ENCODE measurements around the gene COL21A1. TPM values are rescaled to one million over a fixed set of nuclear protein-coding genes. Genes with fewer than 3 reads are reported as not detected.
A peak's percentile ranks its signal among the peaks of the same experiment; 100 is the strongest.

Gene COL21A1
- polyA plus RNA-seq = 9.9 TPM
- long read RNA-seq, donor 1 = 0 reads
- long read RNA-seq, donor 2 = 0 reads
- long read RNA-seq, donor 3, partial matches to known transcripts = 0 of 1 reads
- long read RNA-seq, donor 3, other reads (novel, unspliced or antisense) = 0 of 1 reads
- long read RNA-seq, donor 4, partial matches to known transcripts = 0 of 1 reads
- long read RNA-seq, donor 4, other reads (novel, unspliced or antisense) = 0 of 1 reads
- long read RNA-seq, donor 5, partial matches to known transcripts = 0 of 1 reads
- long read RNA-seq, donor 5, other reads (novel, unspliced or antisense) = 0 of 1 reads
- long read RNA-seq, donor 6, partial matches to known transcripts = 0 of 1 reads
- long read RNA-seq, donor 6, other reads (novel, unspliced or antisense) = 0 of 1 reads
- long read RNA-seq, donor 7 = 0 reads
- long read RNA-seq, donor 8 = 0 reads
- long read RNA-seq, donor 9 = 0 reads
- long read RNA-seq, donor 10 = 0 reads
- long read RNA-seq, donor 11 = 0 reads

DNA sequence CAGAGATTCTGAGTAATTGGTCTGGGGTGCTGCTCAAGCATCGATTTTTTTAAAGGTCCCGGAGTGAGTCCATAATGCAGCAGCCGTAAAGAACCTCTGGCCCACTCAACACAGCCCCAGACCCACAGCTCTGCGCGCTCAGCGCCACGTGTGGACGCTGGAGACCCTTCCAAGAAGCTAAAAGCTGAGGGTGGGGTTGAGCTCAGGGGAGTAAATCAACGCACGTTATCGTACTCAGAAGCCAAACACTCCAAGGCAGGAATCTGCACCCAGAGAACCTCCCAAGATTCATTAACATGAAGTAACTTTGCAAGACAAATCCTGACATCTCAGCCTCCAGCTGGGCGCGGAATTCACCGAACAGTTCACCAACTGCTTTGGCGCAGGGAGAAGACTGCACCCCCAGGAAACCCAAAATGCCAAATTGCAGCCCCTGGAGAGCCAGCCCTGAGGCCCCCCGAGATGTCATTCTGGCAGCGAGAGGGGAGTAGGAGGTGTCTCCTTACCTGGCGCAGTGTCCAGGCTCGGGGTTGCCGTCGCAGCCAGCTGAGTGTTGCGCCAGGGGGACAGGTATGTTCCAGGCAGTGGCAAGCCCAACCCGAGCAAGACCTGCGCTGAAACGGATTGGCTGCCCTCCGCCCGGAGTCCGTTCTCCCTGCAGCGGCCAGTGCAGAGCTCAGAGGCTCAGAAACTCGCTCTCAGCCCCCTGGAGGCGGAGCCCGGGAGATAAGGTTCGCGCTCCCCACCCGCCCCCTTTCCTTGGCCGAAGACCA lies at the start of gene COL21A1:
Gene COL21A1 (minus strand): TSS at position 700 of the 773 bp plus-strand sequence. CDS start 64,962 bp downstream, outside the sequence.
- Histone ChIP-seq H3K36me3 (ENCODE audit: control insufficient read depth, insufficient read depth, low read length) (no peaks in the 10 kb centered on the region), H3K4me1 (ENCODE audit: control insufficient read depth, insufficient read depth, low read length) (no peaks in the 10 kb centered on the region), H3K4me3 (ENCODE audit: low read length) (peak within 1 kb of the TSS; percentile 44), H3K27me3 (ENCODE audit: control insufficient read depth, insufficient read depth, low read length) (peaks cover 21% of the 10 kb centered on the region), H3K9me3 (ENCODE audit: control insufficient read depth, low read depth, low read length) (no peaks in the 10 kb centered on the region), H3K27ac (ENCODE audit: low read length) (no peak within 1 kb of the TSS)
- WGBS (ENCODE audit: insufficient coverage, low lambda C conversion rate) = no CpG with 5 or more reads among the region's 36 CpGs
- DNase-seq = peak in 1 of 2 donors; percentile 33

DNA sequence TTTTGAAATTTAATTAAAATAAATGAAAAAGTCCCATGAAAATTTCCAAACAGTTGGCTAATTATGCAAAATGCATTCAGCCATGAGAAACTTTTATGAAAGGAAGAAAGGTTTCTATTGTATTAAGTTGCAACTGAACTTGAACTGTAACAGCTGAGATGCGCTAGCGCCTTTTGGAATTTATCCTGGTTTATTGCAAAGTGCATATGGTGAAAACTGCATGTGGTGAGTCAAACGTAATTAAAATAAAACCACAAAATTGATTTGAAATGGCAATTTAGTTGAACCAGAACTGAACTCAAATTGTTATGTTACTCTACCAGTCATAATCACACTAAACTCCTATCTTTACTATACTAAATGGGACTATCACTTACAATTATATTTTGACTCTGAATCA lies 46.4 kb upstream of the COL21A1 start:
- Histone ChIP-seq H3K9me3 (ENCODE audit: control insufficient read depth, low read depth, low read length) (no peaks in the 10 kb centered on the region), H3K4me1 (ENCODE audit: control insufficient read depth, insufficient read depth, low read length) (no peaks in the 10 kb centered on the region), H3K27ac (ENCODE audit: low read length) (no peak overlapping the region), H3K4me3 (ENCODE audit: low read length) (no peak overlapping the region), H3K27me3 (ENCODE audit: control insufficient read depth, insufficient read depth, low read length) (no peaks in the 10 kb centered on the region), H3K36me3 (ENCODE audit: control insufficient read depth, insufficient read depth, low read length) (no peaks in the 10 kb centered on the region)
- 100% methylated on average over 2 of the region's 3 CpGs for WGBS (ENCODE audit: insufficient coverage, low lambda C conversion rate)
- DNase-seq = no peak

DNA sequence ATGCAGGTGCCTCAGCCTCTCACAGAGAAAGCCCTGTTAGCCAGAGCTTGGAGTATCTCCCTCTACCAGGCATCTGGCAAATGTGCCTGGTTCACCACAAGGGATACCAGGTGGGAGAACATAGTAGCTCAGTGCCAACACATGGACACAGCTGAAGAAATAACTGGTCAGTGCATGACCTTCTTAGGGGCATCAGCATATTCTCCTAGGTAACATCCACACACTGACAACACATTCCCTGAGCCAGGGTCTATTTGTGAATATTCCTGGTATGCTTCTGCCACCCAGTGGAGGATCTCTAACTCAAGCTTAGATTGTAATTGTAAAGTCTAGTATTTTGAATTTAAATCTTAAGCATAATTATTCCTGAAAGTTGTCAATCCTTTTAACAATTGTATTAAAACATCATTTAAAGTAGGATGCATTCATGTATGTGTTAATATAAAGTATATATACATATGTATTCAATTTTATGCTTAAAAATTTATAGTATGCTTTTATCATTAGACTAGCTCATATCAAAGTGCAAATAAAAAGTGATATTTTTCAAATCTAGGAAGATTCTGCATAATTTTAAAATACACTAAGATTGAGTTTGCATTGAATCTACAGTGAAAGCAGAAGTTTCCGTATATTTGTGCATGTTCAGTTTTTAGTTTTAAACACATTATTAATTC lies 45.3 kb upstream of the COL21A1 start:
- H3K4me1 ChIP-seq (ENCODE audit: control insufficient read depth, insufficient read depth, low read length) = no peaks in the 10 kb centered on the region
- no peak overlapping the region for H3K27ac ChIP-seq (ENCODE audit: low read length)
- WGBS (ENCODE audit: insufficient coverage, low lambda C conversion rate) = 80% methylated on average over 1 of the region's 1 CpG
- no peaks in the 10 kb centered on the region for H3K9me3 ChIP-seq (ENCODE audit: control insufficient read depth, low read depth, low read length)
- no peaks in the 10 kb centered on the region for H3K36me3 ChIP-seq (ENCODE audit: control insufficient read depth, insufficient read depth, low read length)
- no peaks in the 10 kb centered on the region for H3K27me3 ChIP-seq (ENCODE audit: control insufficient read depth, insufficient read depth, low read length)
- no peak overlapping the region for H3K4me3 ChIP-seq (ENCODE audit: low read length)
- peak; percentile 32 for DNase-seq

DNA sequence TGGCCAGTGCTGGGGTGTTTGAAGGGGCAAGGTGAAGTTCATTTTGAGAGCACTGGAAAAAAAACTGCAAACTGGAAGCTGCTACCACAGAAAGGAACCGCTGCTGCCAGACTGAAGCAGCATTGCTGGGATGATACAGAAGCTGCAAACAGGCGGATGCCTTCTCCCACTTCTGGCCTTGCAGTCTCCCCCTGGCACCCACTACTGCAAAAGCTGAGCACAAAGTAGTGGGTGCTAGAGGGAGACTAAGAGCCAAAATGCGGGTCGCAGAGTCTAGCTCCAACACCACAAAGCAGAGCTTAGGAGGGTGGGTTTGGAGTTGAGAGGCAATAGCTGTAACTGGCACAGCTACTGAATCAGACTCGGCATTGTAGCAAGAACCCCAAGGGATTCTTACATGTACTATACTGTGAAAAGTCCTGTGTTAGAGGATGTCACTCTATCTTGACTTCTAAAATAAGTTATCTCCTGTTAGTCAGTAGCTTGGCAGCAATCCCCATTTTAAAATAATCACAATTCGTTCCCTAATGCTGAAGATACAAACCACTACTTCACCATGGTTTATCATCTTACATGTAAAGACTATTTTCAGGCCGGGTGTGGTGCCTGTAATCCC lies 44.0 kb upstream of the COL21A1 start:
- Histone ChIP-seq H3K27ac (ENCODE audit: low read length) (no peak overlapping the region), H3K27me3 (ENCODE audit: control insufficient read depth, insufficient read depth, low read length) (no peaks in the 10 kb centered on the region), H3K36me3 (ENCODE audit: control insufficient read depth, insufficient read depth, low read length) (no peaks in the 10 kb centered on the region), H3K4me1 (ENCODE audit: control insufficient read depth, insufficient read depth, low read length) (no peaks in the 10 kb centered on the region), H3K4me3 (ENCODE audit: low read length) (no peak overlapping the region), H3K9me3 (ENCODE audit: control insufficient read depth, low read depth, low read length) (no peaks in the 10 kb centered on the region)
- WGBS (ENCODE audit: insufficient coverage, low lambda C conversion rate) = 80% methylated on average over 1 of the region's 7 CpGs
- no peak for DNase-seq

DNA sequence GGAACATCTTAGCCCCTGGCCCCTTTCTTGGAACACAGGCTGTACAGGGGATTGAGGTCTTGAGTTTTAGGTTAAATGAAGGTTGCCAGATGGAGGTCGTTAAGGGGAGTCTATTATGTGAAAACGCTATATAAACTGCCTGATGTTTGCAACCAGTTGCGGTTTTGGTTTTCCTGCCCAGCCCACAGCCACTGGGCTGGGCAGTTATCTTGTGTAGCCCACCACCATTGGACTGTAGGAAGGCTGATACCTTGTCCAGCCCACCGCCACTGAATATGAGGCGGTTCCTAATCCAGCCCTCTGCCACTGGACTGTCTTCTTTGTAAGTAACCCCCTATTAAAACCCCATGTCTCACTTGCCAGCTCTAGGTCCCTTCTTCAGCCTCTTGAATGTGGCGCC lies 42.3 kb upstream of the COL21A1 start:
- no peaks in the 10 kb centered on the region for H3K9me3 ChIP-seq (ENCODE audit: control insufficient read depth, low read depth, low read length)
- H3K27me3 ChIP-seq (ENCODE audit: control insufficient read depth, insufficient read depth, low read length) = no peaks in the 10 kb centered on the region
- H3K27ac ChIP-seq (ENCODE audit: low read length) = no peak overlapping the region
- no peak for DNase-seq
- WGBS (ENCODE audit: insufficient coverage, low lambda C conversion rate) = no CpG with 5 or more reads among the region's 6 CpGs
- no peak overlapping the region for H3K4me3 ChIP-seq (ENCODE audit: low read length)
- H3K36me3 ChIP-seq (ENCODE audit: control insufficient read depth, insufficient read depth, low read length) = no peaks in the 10 kb centered on the region
- H3K4me1 ChIP-seq (ENCODE audit: control insufficient read depth, insufficient read depth, low read length) = no peaks in the 10 kb centered on the region

DNA sequence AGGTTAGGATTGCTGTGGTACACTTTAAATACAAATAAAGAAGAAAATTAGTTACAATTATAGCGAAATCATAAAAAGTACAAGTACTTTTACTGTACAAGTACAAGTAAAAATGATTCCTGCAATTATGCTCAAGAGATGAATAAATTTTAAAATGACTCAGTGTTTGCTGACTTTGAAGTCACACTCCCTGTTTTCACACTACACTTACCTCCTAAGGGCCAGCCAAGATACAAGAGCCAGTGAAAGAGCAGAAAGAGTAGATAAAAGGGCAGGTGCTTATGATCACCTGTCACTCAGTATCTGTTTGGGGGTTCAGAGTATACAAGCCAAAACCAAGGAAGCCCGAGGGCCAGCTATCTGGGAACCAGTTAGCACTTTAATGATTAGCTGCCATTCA lies 41.0 kb upstream of the COL21A1 start:
- Histone ChIP-seq H3K27me3 (ENCODE audit: control insufficient read depth, insufficient read depth, low read length) (no peaks in the 10 kb centered on the region), H3K4me3 (ENCODE audit: low read length) (no peak overlapping the region), H3K36me3 (ENCODE audit: control insufficient read depth, insufficient read depth, low read length) (no peaks in the 10 kb centered on the region), H3K27ac (ENCODE audit: low read length) (no peak overlapping the region), H3K9me3 (ENCODE audit: control insufficient read depth, low read depth, low read length) (no peaks in the 10 kb centered on the region), H3K4me1 (ENCODE audit: control insufficient read depth, insufficient read depth, low read length) (no peaks in the 10 kb centered on the region)
- DNase-seq = no peak
- WGBS (ENCODE audit: insufficient coverage, low lambda C conversion rate) = no CpG with 5 or more reads among the region's 2 CpGs

DNA sequence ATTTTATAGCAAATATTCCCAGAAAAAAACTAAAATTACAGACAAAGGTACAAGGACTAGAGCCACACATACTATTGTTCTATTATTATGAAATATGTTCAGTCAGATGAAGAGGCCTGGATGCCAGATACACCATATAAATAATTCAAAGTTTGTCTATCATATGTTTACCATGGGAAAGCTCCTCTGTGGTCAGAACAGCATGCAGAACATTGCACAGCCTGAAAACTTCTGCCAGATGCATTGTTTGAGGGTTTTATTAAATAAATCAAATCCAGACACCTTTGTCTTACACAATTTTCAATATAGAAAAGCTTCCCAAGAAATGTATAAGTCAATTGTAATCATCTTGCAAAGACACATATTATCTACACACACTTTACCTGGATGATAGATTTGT lies 35.0 kb upstream of the COL21A1 start:
- H3K4me3 ChIP-seq (ENCODE audit: low read length) = no peak overlapping the region
- H3K4me1 ChIP-seq (ENCODE audit: control insufficient read depth, insufficient read depth, low read length) = peaks cover 4% of the 10 kb centered on the region
- no peaks in the 10 kb centered on the region for H3K27me3 ChIP-seq (ENCODE audit: control insufficient read depth, insufficient read depth, low read length)
- H3K36me3 ChIP-seq (ENCODE audit: control insufficient read depth, insufficient read depth, low read length) = no peaks in the 10 kb centered on the region
- no peaks in the 10 kb centered on the region for H3K9me3 ChIP-seq (ENCODE audit: control insufficient read depth, low read depth, low read length)
- H3K27ac ChIP-seq (ENCODE audit: low read length) = no peak overlapping the region
- no peak for DNase-seq

DNA sequence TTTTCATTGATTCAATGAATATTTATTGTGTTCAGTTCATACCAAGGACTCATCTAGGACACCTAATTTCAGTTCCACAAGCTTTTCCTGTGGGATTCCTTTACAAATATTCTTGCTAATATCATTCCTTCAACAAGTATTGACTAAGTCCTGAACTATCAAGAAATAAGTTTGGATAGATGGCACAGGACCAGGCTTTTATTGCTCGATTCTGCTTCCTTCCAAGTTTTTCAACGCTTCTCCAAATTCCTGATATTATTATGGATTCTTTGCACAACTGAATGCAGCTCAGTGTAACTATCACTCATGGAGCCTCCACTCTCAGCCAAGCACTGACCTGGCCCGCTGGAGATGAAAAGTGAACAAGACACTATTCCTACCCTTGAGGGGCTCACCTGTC lies 32.7 kb upstream of the COL21A1 start:
- Histone ChIP-seq H3K4me1 (ENCODE audit: control insufficient read depth, insufficient read depth, low read length) (peaks cover 4% of the 10 kb centered on the region), H3K27ac (ENCODE audit: low read length) (no peak overlapping the region), H3K9me3 (ENCODE audit: control insufficient read depth, low read depth, low read length) (no peaks in the 10 kb centered on the region), H3K36me3 (ENCODE audit: control insufficient read depth, insufficient read depth, low read length) (no peaks in the 10 kb centered on the region), H3K27me3 (ENCODE audit: control insufficient read depth, insufficient read depth, low read length) (no peaks in the 10 kb centered on the region), H3K4me3 (ENCODE audit: low read length) (no peak overlapping the region)
- no peak for DNase-seq
- WGBS (ENCODE audit: insufficient coverage, low lambda C conversion rate) = no CpG with 5 or more reads among the region's 3 CpGs

DNA sequence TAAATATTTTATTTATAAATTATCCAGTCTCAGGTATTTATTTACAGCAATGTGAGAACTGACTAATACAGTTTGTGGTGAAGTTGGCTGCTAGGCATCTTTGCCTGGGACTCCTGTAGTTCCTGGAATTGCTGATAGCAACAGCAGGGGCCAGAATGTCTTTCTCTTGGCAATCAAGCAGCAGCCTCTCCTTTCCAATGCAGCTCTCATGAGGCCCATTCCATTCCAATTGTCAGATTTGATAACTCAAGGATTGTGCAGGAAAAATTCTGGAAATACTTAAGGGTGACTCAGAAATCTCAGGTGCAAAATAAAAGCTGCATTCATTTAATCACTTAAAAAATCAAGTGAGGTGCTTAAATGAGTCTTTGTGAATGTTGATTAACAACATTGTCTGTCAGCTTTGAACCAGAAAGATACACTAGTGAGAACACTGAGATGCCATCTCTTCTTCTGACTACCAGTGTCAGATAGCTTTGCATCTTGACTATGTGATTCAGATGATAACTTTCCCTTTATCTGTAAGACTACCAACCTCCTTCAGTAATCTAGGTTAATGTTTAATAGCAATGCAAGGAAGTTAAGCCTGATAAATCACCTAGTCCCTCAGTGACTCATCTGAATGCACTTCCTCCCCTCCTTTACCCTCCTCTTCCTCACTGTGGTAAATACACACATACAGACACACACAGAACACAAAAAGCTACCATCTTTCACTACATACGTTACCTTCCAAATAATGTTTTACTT lies 32.1 kb upstream of the COL21A1 start:
- WGBS (ENCODE audit: insufficient coverage, low lambda C conversion rate) = 71% methylated on average over 1 of the region's 1 CpG
- peaks cover 4% of the 10 kb centered on the region for H3K4me1 ChIP-seq (ENCODE audit: control insufficient read depth, insufficient read depth, low read length)
- no peaks in the 10 kb centered on the region for H3K36me3 ChIP-seq (ENCODE audit: control insufficient read depth, insufficient read depth, low read length)
- no peak overlapping the region for H3K4me3 ChIP-seq (ENCODE audit: low read length)
- no peak overlapping the region for H3K27ac ChIP-seq (ENCODE audit: low read length)
- no peaks in the 10 kb centered on the region for H3K9me3 ChIP-seq (ENCODE audit: control insufficient read depth, low read depth, low read length)
- no peaks in the 10 kb centered on the region for H3K27me3 ChIP-seq (ENCODE audit: control insufficient read depth, insufficient read depth, low read length)
- DNase-seq = peak; percentile 14 to 43
